ENCODE results near the gene ELL2.

The ELL2 gene

GRCh38 chr5:95961617-95962474 is at the start of gene ELL2:
ELL2 (minus strand) TSS chr5:95961851; CDS start chr5:95961721, 130 bp downstream.
- peak; percentile 92 to 95 for DNase-seq (ENCODE audit: low read depth in 2 of 2)

GRCh38 chr5:96008987-96009647 is 47.5 kb upstream of the ELL2 start:
- no peak for DNase-seq (ENCODE audit: low read depth in 2 of 2)

- DNase-seq (ENCODE audit: low read depth in 2 of 2), result no peak
These were observed 46.8 kb upstream of the ELL2 start for GRCh38 chr5:96008487-96008886.

- no peak for DNase-seq (ENCODE audit: low read depth in 2 of 2)
These were observed 45.4 kb upstream of the ELL2 start for GRCh38 chr5:96007051-96007450.

- DNase-seq (ENCODE audit: low read depth in 2 of 2), result no peak
These were observed 44.6 kb upstream of the ELL2 start for GRCh38 chr5:96006291-96006690.

- no peak for DNase-seq (ENCODE audit: low read depth in 2 of 2)
These were observed 43.1 kb upstream of the ELL2 start for GRCh38 chr5:96004754-96005153.

GRCh38 chr5:96004087-96004486 is 42.4 kb upstream of the ELL2 start:
- no peak for DNase-seq (ENCODE audit: low read depth in 2 of 2)

- DNase-seq (ENCODE audit: low read depth in 2 of 2), result no peak
These were observed 39.6 kb upstream of the ELL2 start for GRCh38 chr5:96001262-96001661.

- DNase-seq (ENCODE audit: low read depth in 2 of 2), result no peak
These were observed 38.7 kb upstream of the ELL2 start for GRCh38 chr5:96000308-96000707.

GRCh38 chr5:95996904-95997723 is 35.5 kb upstream of the ELL2 start:
- no peak for DNase-seq (ENCODE audit: low read depth in 2 of 2)

- no peak for DNase-seq (ENCODE audit: low read depth in 2 of 2)
These were observed 34.4 kb upstream of the ELL2 start for GRCh38 chr5:95995962-95996489.

GRCh38 chr5:95993776-95994175 is 32.1 kb upstream of the ELL2 start:
- no peak for DNase-seq (ENCODE audit: low read depth in 2 of 2)

- DNase-seq (ENCODE audit: low read depth in 2 of 2), result no peak
These were observed 31.6 kb upstream of the ELL2 start for GRCh38 chr5:95993266-95993665.

- no peak for DNase-seq (ENCODE audit: low read depth in 2 of 2)
These were observed 27.8 kb upstream of the ELL2 start for GRCh38 chr5:95989283-95990048.

- no peak for DNase-seq (ENCODE audit: low read depth in 2 of 2)
These were observed 27.2 kb upstream of the ELL2 start for GRCh38 chr5:95988877-95989276.

- no peak for DNase-seq (ENCODE audit: low read depth in 2 of 2)
These were observed 26.4 kb upstream of the ELL2 start for GRCh38 chr5:95988094-95988493.

- no peak for DNase-seq (ENCODE audit: low read depth in 2 of 2)
These were observed 25.4 kb upstream of the ELL2 start for GRCh38 chr5:95986937-95987520.

GRCh38 chr5:95986001-95986400 is 24.4 kb upstream of the ELL2 start:
- no peak for DNase-seq (ENCODE audit: low read depth in 2 of 2)

GRCh38 chr5:95985249-95985648 is 23.6 kb upstream of the ELL2 start:
- DNase-seq (ENCODE audit: low read depth in 2 of 2), result no peak

- no peak for DNase-seq (ENCODE audit: low read depth in 2 of 2)
These were observed 22.8 kb upstream of the ELL2 start for GRCh38 chr5:95984287-95984938.

Data from activated CD4-positive, alpha-beta T cell treated with anti-CD3 and anti-CD28 coated beads for 24 hours (primary cell).